ENCODE measurements around the gene KRTAP16-1. TPM values are rescaled to one million over a fixed set of nuclear protein-coding genes. Genes with fewer than 3 reads are reported as not detected.

Gene KRTAP16-1
- total and polyA plus RNA-seq, 10 of the 15 experiments (the other 5 are each of a cell fraction or from before 2014, with no cell fraction given) = 0.23 TPM; not detected in 9

GRCh38 chr17:41332239-41332638 is 23.1 kb upstream of the KRTAP16-1 start:
- Histone ChIP-seq H3K27ac (ENCODE audit: control insufficient read depth, insufficient read depth) (no peak overlapping the region), H4K20me1 (ENCODE audit: control insufficient read depth, insufficient read depth) (no peaks in the 10 kb centered on the region), H3K9ac (ENCODE audit: control insufficient read depth, insufficient read depth, low read length) (no peak overlapping the region), H3K36me3 (ENCODE audit: control insufficient read depth in 2 of 2, insufficient read depth in 2 of 2, low read length in 1 of 2) (no peaks in the 10 kb centered on the region), H3K4me3 (no peak overlapping the region), H3K4me1 (ENCODE audit: control insufficient read depth, insufficient read depth, low read length) (no peaks in the 10 kb centered on the region), H3K79me2 (ENCODE audit: control insufficient read depth, insufficient read depth, low read length) (no peaks in the 10 kb centered on the region), H3K4me2 (ENCODE audit: control insufficient read depth, insufficient read depth) (no peak overlapping the region), H2AFZ (ENCODE audit: control insufficient read depth, low read depth, low read length) (no peak overlapping the region), H3K9me3 (replicated peaks; ENCODE audit: control insufficient read depth, insufficient read depth, low read length) (no peaks in the 10 kb centered on the region; the same call in 2 of the 3 replicates), H3K27me3 (replicated peaks in 1 of 2; ENCODE audit: control insufficient read depth in 2 of 2, insufficient read depth in 2 of 2, low read length in 1 of 2) (no peaks in the 10 kb centered on the region; a peak in 1 of 4 replicates)
- BruUV-seq (replicated peaks) = no TSS peak
- intact Hi-C loops (cut with micrococcal nuclease; ENCODE audit: unreplicated experiment) = no loop called here
- no peak for FAIRE-seq
- in situ Hi-C loops (cut with MboI) = no loop called here
- RAD21 ChIA-PET (ENCODE audit: unreplicated experiment) = no interaction called here
- no peak for ATAC-seq
- POLR2A ChIA-PET = no interaction called here
- SMC1A ChIA-PET (ENCODE audit: uncharacterized antibody, unreplicated experiment) = no interaction called here
- DNase-seq (ENCODE audit: low read depth, low spot score) = no peak
- 0% methylated on average over 2 of the region's 2 CpGs for WGBS (ENCODE audit: insufficient coverage, insufficient replicate concordance, low lambda C conversion rate, missing lambda C conversion rate)
- CTCF ChIA-PET = interaction anchor here (0.9 to 3.2 kb wide), 3 partner anchors 10 to 335 kb away, joined by 3 to 14 read pairs (median 3); no protein-coding TSS in a partner anchor
- TF ChIP-seq SIN3A (IDR thresholded peaks at IDR 0.05; ENCODE audit: low read depth, low read length) = no peak
- TF ChIP-seq EED (IDR thresholded peaks at IDR 0.05; ENCODE audit: low read depth) = no peak
- TF ChIP-seq NFXL1 (IDR thresholded peaks at IDR 0.05; ENCODE audit: borderline replicate concordance) = no peak
- no peak for TF ChIP-seq WRNIP1 (IDR thresholded peaks at IDR 0.05; ENCODE audit: borderline replicate concordance, low read depth, low read length)
- TF ChIP-seq CBX3 (IDR thresholded peaks at IDR 0.05; ENCODE audit: borderline replicate concordance, low read depth) = no peak
- no peak for TF ChIP-seq FOS (IDR thresholded peaks at IDR 0.05; ENCODE audit: borderline replicate concordance, extremely low read depth, insufficient read length)
- no peak for TF ChIP-seq ZNF24 (IDR thresholded peaks at IDR 0.05)
- no peak for TF ChIP-seq ZBTB40 (IDR thresholded peaks at IDR 0.05; ENCODE audit: borderline replicate concordance)
- TF ChIP-seq NR2C2 (IDR thresholded peaks at IDR 0.05; ENCODE audit: borderline replicate concordance, control insufficient read depth, insufficient read length, low read depth) = no peak
- no peak for TF ChIP-seq EZH2 (IDR thresholded peaks at IDR 0.05; ENCODE audit: borderline replicate concordance, control insufficient read depth, low read depth, low read length)
- TF ChIP-seq TAF1 (IDR thresholded peaks at IDR 0.05; ENCODE audit: borderline replicate concordance, low read depth, low read length) = no peak
- no peak for TF ChIP-seq USF2 (IDR thresholded peaks at IDR 0.05; ENCODE audit: borderline replicate concordance, low read depth, low read length)
- no peak for TF ChIP-seq SP1 (IDR thresholded peaks at IDR 0.05; ENCODE audit: low read depth, low read length)
- TF ChIP-seq HCFC1 (IDR thresholded peaks at IDR 0.05; ENCODE audit: low read length) = no peak
- no peak for TF ChIP-seq SREBF1 (IDR thresholded peaks at IDR 0.05; ENCODE audit: low read length)
- no peak for TF ChIP-seq STAT3 (IDR thresholded peaks at IDR 0.05; ENCODE audit: low read depth, low read length)
- TF ChIP-seq GATAD2B (conservative IDR thresholded peaks at IDR 0.05; ENCODE audit: low read depth) = no peak
